Left ventricle myocardium superior (tissue), 1 donor: Measurements from ENCODE around the gene PRTN3. TPM values are rescaled to one million over a fixed set of nuclear protein-coding genes. Genes with fewer than 3 reads are reported as not detected.

ENCODE experiments used
- ATAC-seq: fragments of 200-7000 bp; cut with Tn5 transposase; one replicate; pipeline ENCODE4 v1.9.1; 2020; ENCODE audit warnings: mild to moderate bottlenecking, moderate library complexity
- DNase-seq: peaks from one replicate; pipeline ENCODE4 v3.0.0-alpha.2; 2020
- intact Hi-C: fragments of 100-400 bp; cut with micrococcal nuclease; formaldehyde crosslinking; loops from one replicate; pipeline ENCODE4 v1.11.0; 2022
- total RNA-seq: library from RNA; stranded (reverse); fragmentation: NEBNext Ultra II Directional; extraction: Animal tissue kit (Norgen Biotek cat#: 25700); gene quantifications from one replicate; pipeline ENCODE4 v1.2.1, GENCODE V29; 2021
- donor health status: DM: no; HTN: yes; CAD: no; lungs with severe emphysema.

PRTN3 gene
- total RNA-seq, 1 donor from 2014 or later, result not detected

- DNase-seq (no peak), ATAC-seq (no peak)
These were observed 38.2 kb upstream of the PRTN3 start for GRCh38 chr19:802498-803098.

GRCh38 chr19:803099-803561 is 37.7 kb upstream of the PRTN3 start:
- intact Hi-C loops, result no loop called here
- DNase-seq (no peak), ATAC-seq (no peak)

More at GRCh38 chr19:802498-803098, 38.2 kb upstream of the PRTN3 start:
- intact Hi-C loops, result no loop called here

GRCh38 chr19:803686-804418 is 36.9 kb upstream of the PRTN3 start:
- ATAC-seq (no peak), DNase-seq (no peak)
- intact Hi-C loops, result no loop called here

- no peak for DNase-seq
- no peak for ATAC-seq
- intact Hi-C loops, result no loop called here
These were observed 36.2 kb upstream of the PRTN3 start for GRCh38 chr19:804419-805165.

- ATAC-seq (no peak), DNase-seq (no peak)
- intact Hi-C loops, result no loop called here
These were observed 35.6 kb upstream of the PRTN3 start for GRCh38 chr19:805166-805551.

GRCh38 chr19:805600-806550 is 34.9 kb upstream of the PRTN3 start:
- intact Hi-C loops, result no loop called here
- peak; percentile 34 for DNase-seq
- no peak for ATAC-seq

- intact Hi-C loops, result no loop called here
- ATAC-seq, result no peak
- no peak for DNase-seq
These were observed 33.9 kb upstream of the PRTN3 start for GRCh38 chr19:806815-807421.

GRCh38 chr19:807627-808422 is 33.0 kb upstream of the PRTN3 start:
- DNase-seq (no peak), ATAC-seq (no peak)
- intact Hi-C loops, result no loop called here

- no peak for DNase-seq
- ATAC-seq, result no peak
- intact Hi-C loops, result no loop called here
These were observed 32.4 kb upstream of the PRTN3 start for GRCh38 chr19:808423-808775.

GRCh38 chr19:810077-810855 is 30.5 kb upstream of the PRTN3 start:
- intact Hi-C loops, result no loop called here
- DNase-seq (peak; percentile 35), ATAC-seq (no peak)

- intact Hi-C loops, result no loop called here
- ATAC-seq, result no peak
- DNase-seq, result no peak
These were observed 29.8 kb upstream of the PRTN3 start for GRCh38 chr19:810883-811489.

- no peak for ATAC-seq
- intact Hi-C loops, result no loop called here
- no peak for DNase-seq
These were observed 29.2 kb upstream of the PRTN3 start for GRCh38 chr19:811506-812048.

- DNase-seq (no peak), ATAC-seq (no peak)
- intact Hi-C loops, result no loop called here
These were observed 28.6 kb upstream of the PRTN3 start for GRCh38 chr19:812049-812746.

GRCh38 chr19:812747-813218 is 28.0 kb upstream of the PRTN3 start:
- no peak for DNase-seq
- no peak for ATAC-seq
- intact Hi-C loops, result no loop called here

GRCh38 chr19:813219-814151 is 27.3 kb upstream of the PRTN3 start:
- intact Hi-C loops, result no loop called here
- DNase-seq (no peak), ATAC-seq (peak; percentile 5)
